Tibial nerve (tissue), 4 donors: ENCODE results near the gene EXOSC1. TPM values are rescaled to one million over a fixed set of nuclear protein-coding genes. Genes with fewer than 3 reads are reported as not detected.

Source experiments
- DNase-seq, 2 donors: peaks; one replicate each; pipeline ENCODE4 v3.0.0-alpha.2; 2019; ENCODE audit warnings: low spot score in 2 of 2
- H3K27ac ChIP-seq, 4 donors: fragments of 200-600 bp; sonication (generic) in 3 of 4; one replicate each; pipeline ENCODE4 v1.5.1; 2017 to 2019; ENCODE audit warnings: mild to moderate bottlenecking in 1 of 4
- H3K27me3 ChIP-seq, 2 donors: fragments of 200-600 bp; sonication (generic) in 1 of 2; one replicate each; pipeline versions ENCODE4 v1.5.1 to v1.6.0; 2017 to 2019
- H3K36me3 ChIP-seq, 3 donors: fragments of 200-600 bp; sonication (generic); one replicate each; pipeline ENCODE4 v1.5.1; 2018 to 2019
- H3K4me1 ChIP-seq, 4 donors: fragments of 200-600 bp; sonication (generic) in 3 of 4; one replicate each; pipeline ENCODE4 v1.5.1; 2017 to 2019
- H3K4me3 ChIP-seq, 4 donors: fragments of 200-600 bp; sonication (generic) in 3 of 4; one replicate each; pipeline ENCODE4 v1.5.1; 2017 to 2019; ENCODE audit warnings: mild to moderate bottlenecking in 1 of 4, moderate library complexity in 1 of 4
- H3K9me3 ChIP-seq, 4 donors: fragments of 200-600 bp; sonication (generic) in 3 of 4; one replicate each; pipeline ENCODE4 v1.5.1; 2017 to 2019
- CTCF ChIP-seq, 5 experiments: fragments of 200-600 bp in 3 of 5; fragments of 450-650 bp in 2 of 5; sonication (generic) in 3 of 5; IDR thresholded peaks; one replicate each; pipeline ENCODE4 v1.5.1; 2016 to 2019; ENCODE audit warnings: antibody characterized with exemption in 5 of 5, mild to moderate bottlenecking in 3 of 5, moderate library complexity in 2 of 5
- EP300 ChIP-seq, 2 donors: sonication (generic); formaldehyde crosslinking; IDR thresholded peaks; one replicate each; pipeline ENCODE4 v1.6.1; 2017; ENCODE audit warnings: antibody characterized with exemption in 2 of 2, mild to moderate bottlenecking in 1 of 2
- POLR2A ChIP-seq, 2 donors: fragments of 450-650 bp; IDR thresholded peaks; one replicate each; pipeline ENCODE4 v1.6.1; 2017; ENCODE audit warnings: antibody characterized with exemption in 2 of 2, mild to moderate bottlenecking in 2 of 2, moderate library complexity in 2 of 2
- WGBS, 2 donors: methylation state at CpG; one replicate each; pipeline ENCODE4 v1.1.5; 2018; 5-methylcytosine and 5-hydroxymethylcytosine counted together
- total RNA-seq, 4 donors: library from RNA; depleted of rRNA; stranded (reverse); fragments of >200 nt; gene quantifications; one replicate each; pipeline ENCODE4 v1.1.0, GENCODE V29; 2016

The EXOSC1 gene
- total RNA-seq, 4 donors from 2014 or later: 21.6 to 40.8 (median 33.4) TPM

GRCh38 chr10:97485647-97486281 is 40.0 kb upstream of the EXOSC1 start:
- Histone ChIP-seq H3K27ac (no peak overlapping the region), H3K36me3 (peaks cover 0 to 42% (median 3%) of the 10 kb centered on the region in 3 donors), H3K4me1 (peaks cover 0 to 37% (median 1%) of the 10 kb centered on the region in 4 donors), H3K9me3 (no peaks in the 10 kb centered on the region), H3K27me3 (no peaks in the 10 kb centered on the region), H3K4me3 (no peak overlapping the region)
- DNase-seq: no peak
- 92 to 95% methylated on average over 4 of the region's 4 CpGs for WGBS, 2 donors
- no peak for TF ChIP-seq POLR2A (IDR thresholded peaks at IDR 0.05)
- no peak for TF ChIP-seq CTCF (IDR thresholded peaks at IDR 0.05)
- TF ChIP-seq EP300 (IDR thresholded peaks at IDR 0.05): no peak

GRCh38 chr10:97483921-97484320 is 38.1 kb upstream of the EXOSC1 start:
- WGBS, 2 donors: 60 to 78% methylated on average over 1 of the region's 1 CpG
- DNase-seq: no peak

DNA sequence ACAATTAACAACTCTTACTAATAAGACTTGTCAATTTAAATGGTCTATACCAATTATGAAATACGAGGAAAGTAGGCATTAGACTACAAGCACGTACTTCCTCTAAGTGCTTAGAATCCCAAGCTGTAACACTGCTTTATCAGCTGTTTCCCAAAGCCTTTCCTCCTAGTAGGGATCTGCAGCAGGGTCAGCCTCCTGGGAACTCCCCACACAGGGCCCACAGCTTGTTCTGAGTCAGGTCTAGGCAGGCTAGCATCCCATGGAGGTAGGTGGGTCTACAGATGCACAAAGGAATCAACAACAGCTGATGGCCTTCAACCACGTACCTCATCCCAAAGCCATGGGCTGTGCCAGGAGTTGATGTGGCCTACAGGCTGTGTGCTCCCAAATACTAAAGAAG is 37.7 kb upstream of the EXOSC1 start:
- WGBS, 2 donors: 56 to 65% methylated on average over 3 of the region's 3 CpGs
- peaks cover 0 to 65% (median 15%) of the 10 kb centered on the region in 3 donors for H3K36me3 ChIP-seq
- H3K9me3 ChIP-seq: no peaks in the 10 kb centered on the region
- no peak overlapping the region for H3K27ac ChIP-seq
- peaks cover 0 to 16% (median 0%) of the 10 kb centered on the region in 4 donors for H3K4me1 ChIP-seq
- no peaks in the 10 kb centered on the region for H3K27me3 ChIP-seq
- no peak for DNase-seq
- no peak overlapping the region for H3K4me3 ChIP-seq
- TF ChIP-seq EP300 (IDR thresholded peaks at IDR 0.05) (no peak), POLR2A (IDR thresholded peaks at IDR 0.05) (no peak), CTCF (IDR thresholded peaks at IDR 0.05) (no peak)

More at GRCh38 chr10:97483921-97484320, 38.1 kb upstream of the EXOSC1 start:
- no peak overlapping the region for H3K4me3 ChIP-seq
- peaks cover 0 to 18% (median 0%) of the 10 kb centered on the region in 4 donors for H3K4me1 ChIP-seq
- H3K9me3 ChIP-seq: no peaks in the 10 kb centered on the region
- no peak overlapping the region for H3K27ac ChIP-seq
- H3K36me3 ChIP-seq: peaks cover 0 to 61% (median 13%) of the 10 kb centered on the region in 3 donors
- H3K27me3 ChIP-seq: no peaks in the 10 kb centered on the region
- TF ChIP-seq POLR2A (IDR thresholded peaks at IDR 0.05): no peak
- TF ChIP-seq CTCF (IDR thresholded peaks at IDR 0.05): no peak
- no peak for TF ChIP-seq EP300 (IDR thresholded peaks at IDR 0.05)

DNA sequence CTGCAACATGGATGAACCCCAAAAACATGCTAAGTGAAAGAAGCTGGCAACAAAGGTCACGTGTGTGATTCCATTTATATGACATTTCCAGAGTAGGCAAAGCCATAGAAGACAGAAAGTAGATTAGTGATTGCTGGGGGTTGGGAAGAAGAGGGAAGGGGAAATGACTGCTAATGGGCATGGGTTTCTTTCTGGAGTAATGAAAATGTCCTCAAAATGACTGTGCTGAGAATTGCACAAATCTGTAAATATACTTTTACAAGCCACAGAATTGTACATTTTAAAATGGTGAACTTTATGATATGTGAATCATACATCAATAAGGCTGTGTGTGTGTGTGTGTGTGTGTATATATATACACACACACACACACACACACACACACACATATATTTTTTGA is 36.6 kb upstream of the EXOSC1 start:
- Histone ChIP-seq H3K36me3 (peaks cover 2 to 71% (median 25%) of the 10 kb centered on the region in 3 donors), H3K4me3 (no peak overlapping the region), H3K4me1 (peaks cover 0 to 16% (median 0%) of the 10 kb centered on the region in 4 donors), H3K27ac (no peak overlapping the region), H3K27me3 (no peaks in the 10 kb centered on the region), H3K9me3 (no peaks in the 10 kb centered on the region)
- TF ChIP-seq POLR2A (IDR thresholded peaks at IDR 0.05) (no peak), CTCF (IDR thresholded peaks at IDR 0.05) (no peak), EP300 (IDR thresholded peaks at IDR 0.05) (no peak)
- WGBS, 2 donors: 81 to 86% methylated on average over 1 of the region's 1 CpG
- no peak for DNase-seq

- DNase-seq: no peak
- Histone ChIP-seq H3K9me3 (no peaks in the 10 kb centered on the region), H3K4me3 (no peak overlapping the region), H3K27me3 (no peaks in the 10 kb centered on the region), H3K27ac (no peak overlapping the region), H3K4me1 (peaks cover 0 to 18% (median 0%) of the 10 kb centered on the region in 4 donors), H3K36me3 (peaks cover 2 to 84% (median 31%) of the 10 kb centered on the region in 3 donors)
- TF ChIP-seq POLR2A (IDR thresholded peaks at IDR 0.05): no peak
- TF ChIP-seq EP300 (IDR thresholded peaks at IDR 0.05): no peak
- no peak for TF ChIP-seq CTCF (IDR thresholded peaks at IDR 0.05)
- WGBS, 2 donors: 93 to 94% methylated on average over 4 of the region's 4 CpGs
Measured at GRCh38 chr10:97481071-97481470, 35.3 kb upstream of the EXOSC1 start.
